HG03108 (cell line): ENCODE data around the gene CAMKK2.
A peak's percentile ranks its signal among the peaks of the same experiment; 100 is the strongest.
"Not testable (repeated sequence)": the region's sequence is repeated elsewhere in the genome, so short reads cannot be mapped to it uniquely, and the experiment has no call there.

Source experiments
- ATAC-seq: cut with Tn5 transposase; IDR thresholded peaks from one replicate; pipeline ENCODE4 v1.9.1; 2021; ENCODE audit warnings: moderate library complexity; ENCODE audit not compliant: unreplicated experiment

The CAMKK2 gene

GRCh38 chr12:121227294-121227693 is 69.2 kb downstream of the CAMKK2 start:
- ATAC-seq: peak; percentile 66

GRCh38 chr12:121226871-121227270 is 69.6 kb downstream of the CAMKK2 start:
- not testable (repeated sequence) for ATAC-seq

GRCh38 chr12:121226399-121226798 is 70.1 kb downstream of the CAMKK2 start:
- no peak for ATAC-seq

- ATAC-seq: no peak
These were observed 71.9 kb downstream of the CAMKK2 start for GRCh38 chr12:121224591-121224990.

- no peak for ATAC-seq
These were observed 72.9 kb downstream of the CAMKK2 start for GRCh38 chr12:121223292-121224285.

- ATAC-seq: no peak
These were observed 73.7 kb downstream of the CAMKK2 start for GRCh38 chr12:121222847-121223246.

GRCh38 chr12:121219353-121219986 is 77.0 kb downstream of the CAMKK2 start:
- no peak for ATAC-seq

GRCh38 chr12:121218588-121219352 is 77.7 kb downstream of the CAMKK2 start:
- no peak for ATAC-seq

- ATAC-seq: no peak
These were observed 78.7 kb downstream of the CAMKK2 start for GRCh38 chr12:121217761-121218160.

- no peak for ATAC-seq
These were observed 79.4 kb downstream of the CAMKK2 start for GRCh38 chr12:121217063-121217462.

- ATAC-seq: no peak
These were observed 80.4 kb downstream of the CAMKK2 start for GRCh38 chr12:121216102-121216501.

- ATAC-seq: no peak
These were observed 81.4 kb downstream of the CAMKK2 start for GRCh38 chr12:121214855-121215745.

GRCh38 chr12:121214166-121214777 is 82.2 kb downstream of the CAMKK2 start:
- no peak for ATAC-seq

- no peak for ATAC-seq
These were observed 83.6 kb downstream of the CAMKK2 start for GRCh38 chr12:121212875-121213274.

- ATAC-seq: peak; percentile 91
These were observed 86.6 kb downstream of the CAMKK2 start, which contains the start of gene P2RX4 for GRCh38 chr12:121209624-121210572. Gene P2RX4, plus strand, starts transcription at chr12:121210129. Its CDS starts 36 bp downstream, at chr12:121210165.

- ATAC-seq: no peak
These were observed 87.3 kb downstream of the CAMKK2 start for GRCh38 chr12:121209221-121209620.

GRCh38 chr12:121208571-121208970 is 87.9 kb downstream of the CAMKK2 start:
- ATAC-seq: not testable (repeated sequence)

- ATAC-seq: no peak
These were observed 91.0 kb downstream of the CAMKK2 start for GRCh38 chr12:121205491-121205890.

GRCh38 chr12:121203482-121203881 is 93.0 kb downstream of the CAMKK2 start:
- ATAC-seq: no peak
